Activated naive CD8-positive, alpha-beta T cell (primary cell): ENCODE results near the gene LPAR1.

Experiments used
- H3K27ac Mint-ChIP-seq: one replicate; pipeline ENCODE4 v1.8.0; 2021; ENCODE audit warnings: mixed read lengths
- H3K27me3 Mint-ChIP-seq: one replicate; pipeline ENCODE4 v1.8.0; 2021; ENCODE audit warnings: mixed read lengths
- H3K36me3 Mint-ChIP-seq: one replicate; pipeline ENCODE4 v1.8.0; 2021; ENCODE audit warnings: mixed read lengths
- H3K4me1 Mint-ChIP-seq: one replicate; pipeline ENCODE4 v1.8.0; 2021; ENCODE audit warnings: low read depth, mixed read lengths
- H3K4me3 Mint-ChIP-seq: one replicate; pipeline ENCODE4 v1.8.0; 2021; ENCODE audit warnings: mild to moderate bottlenecking, mixed read lengths
- H3K9me3 Mint-ChIP-seq: one replicate; pipeline ENCODE4 v1.8.0; 2021; ENCODE audit warnings: low read depth, mixed read lengths

Gene LPAR1

GRCh38 chr9:110938242-110938641 is 100.0 kb downstream of the LPAR1 start:
- no peak overlapping the region for H3K4me3 Mint-ChIP-seq
- H3K4me1 Mint-ChIP-seq: no peaks in the 10 kb centered on the region
- no peaks in the 10 kb centered on the region for H3K9me3 Mint-ChIP-seq
- no peaks in the 10 kb centered on the region for H3K27me3 Mint-ChIP-seq
- no peak overlapping the region for H3K27ac Mint-ChIP-seq
- no peaks in the 10 kb centered on the region for H3K36me3 Mint-ChIP-seq

DNA sequence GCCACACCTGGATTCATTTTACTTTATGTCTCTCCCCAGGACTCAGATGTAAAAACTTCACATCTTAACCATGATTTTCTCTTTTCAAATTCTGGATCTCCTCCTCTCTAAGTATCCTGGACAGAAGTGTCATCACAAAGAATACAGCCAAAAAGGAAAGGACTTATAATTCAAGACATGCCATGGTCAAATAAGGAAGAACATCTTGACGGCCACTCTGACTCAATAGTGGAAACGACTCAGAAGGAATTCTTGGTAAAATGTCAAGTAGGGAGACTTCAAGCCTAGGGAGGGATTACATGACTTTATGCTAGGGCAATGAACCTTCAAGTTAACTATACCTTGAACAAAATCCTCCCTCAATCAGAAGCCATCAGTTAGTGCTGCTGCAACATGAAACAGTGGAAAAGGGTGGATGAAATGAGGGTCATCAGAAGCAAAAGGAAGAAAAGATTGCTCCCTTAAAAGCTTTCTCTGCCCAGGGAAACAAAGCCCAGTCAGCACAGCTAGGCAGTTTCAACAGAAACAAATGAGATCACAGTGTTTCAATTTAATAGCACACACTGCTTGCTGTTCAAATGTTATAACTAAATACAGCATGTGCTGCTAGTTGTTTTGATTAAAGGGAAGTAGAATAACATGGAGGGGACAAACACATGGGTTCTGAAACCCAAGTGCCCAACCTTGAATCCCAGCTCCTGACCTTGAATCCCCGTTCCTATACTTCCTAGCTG is 101.4 kb downstream of the LPAR1 start:
- no peaks in the 10 kb centered on the region for H3K9me3 Mint-ChIP-seq
- H3K4me3 Mint-ChIP-seq: no peak overlapping the region
- no peaks in the 10 kb centered on the region for H3K36me3 Mint-ChIP-seq
- no peaks in the 10 kb centered on the region for H3K4me1 Mint-ChIP-seq
- no peaks in the 10 kb centered on the region for H3K27me3 Mint-ChIP-seq
- H3K27ac Mint-ChIP-seq: no peak overlapping the region

- no peaks in the 10 kb centered on the region for H3K27me3 Mint-ChIP-seq
- no peaks in the 10 kb centered on the region for H3K4me1 Mint-ChIP-seq
- no peak overlapping the region for H3K27ac Mint-ChIP-seq
- no peak overlapping the region for H3K4me3 Mint-ChIP-seq
- H3K36me3 Mint-ChIP-seq: no peaks in the 10 kb centered on the region
- H3K9me3 Mint-ChIP-seq: no peaks in the 10 kb centered on the region
Measured at GRCh38 chr9:110936237-110936636, 102.0 kb downstream of the LPAR1 start.

- no peaks in the 10 kb centered on the region for H3K4me1 Mint-ChIP-seq
- H3K9me3 Mint-ChIP-seq: no peaks in the 10 kb centered on the region
Measured at GRCh38 chr9:110935829-110936228, 102.4 kb downstream of the LPAR1 start.

GRCh38 chr9:110933350-110934001 is 104.8 kb downstream of the LPAR1 start:
- H3K9me3 Mint-ChIP-seq: no peaks in the 10 kb centered on the region
- no peak overlapping the region for H3K27ac Mint-ChIP-seq
- H3K36me3 Mint-ChIP-seq: no peaks in the 10 kb centered on the region
- no peak overlapping the region for H3K4me3 Mint-ChIP-seq
- H3K4me1 Mint-ChIP-seq: no peaks in the 10 kb centered on the region
- H3K27me3 Mint-ChIP-seq: no peaks in the 10 kb centered on the region

More at GRCh38 chr9:110935829-110936228, 102.4 kb downstream of the LPAR1 start:
- Mint-ChIP-seq H3K4me3 (no peak overlapping the region), H3K27me3 (no peaks in the 10 kb centered on the region), H3K27ac (no peak overlapping the region), H3K36me3 (no peaks in the 10 kb centered on the region)

- H3K27me3 Mint-ChIP-seq: no peaks in the 10 kb centered on the region
- H3K4me1 Mint-ChIP-seq: no peaks in the 10 kb centered on the region
- no peaks in the 10 kb centered on the region for H3K9me3 Mint-ChIP-seq
- H3K4me3 Mint-ChIP-seq: no peak overlapping the region
- no peak overlapping the region for H3K27ac Mint-ChIP-seq
- H3K36me3 Mint-ChIP-seq: no peaks in the 10 kb centered on the region
Measured at GRCh38 chr9:110932863-110933262, 105.4 kb downstream of the LPAR1 start.

- Mint-ChIP-seq H3K4me3 (no peak overlapping the region), H3K9me3 (no peaks in the 10 kb centered on the region), H3K36me3 (no peaks in the 10 kb centered on the region), H3K27ac (no peak overlapping the region), H3K4me1 (no peaks in the 10 kb centered on the region), H3K27me3 (no peaks in the 10 kb centered on the region)
Measured at GRCh38 chr9:110928599-110928998, 109.7 kb downstream of the LPAR1 start.

DNA sequence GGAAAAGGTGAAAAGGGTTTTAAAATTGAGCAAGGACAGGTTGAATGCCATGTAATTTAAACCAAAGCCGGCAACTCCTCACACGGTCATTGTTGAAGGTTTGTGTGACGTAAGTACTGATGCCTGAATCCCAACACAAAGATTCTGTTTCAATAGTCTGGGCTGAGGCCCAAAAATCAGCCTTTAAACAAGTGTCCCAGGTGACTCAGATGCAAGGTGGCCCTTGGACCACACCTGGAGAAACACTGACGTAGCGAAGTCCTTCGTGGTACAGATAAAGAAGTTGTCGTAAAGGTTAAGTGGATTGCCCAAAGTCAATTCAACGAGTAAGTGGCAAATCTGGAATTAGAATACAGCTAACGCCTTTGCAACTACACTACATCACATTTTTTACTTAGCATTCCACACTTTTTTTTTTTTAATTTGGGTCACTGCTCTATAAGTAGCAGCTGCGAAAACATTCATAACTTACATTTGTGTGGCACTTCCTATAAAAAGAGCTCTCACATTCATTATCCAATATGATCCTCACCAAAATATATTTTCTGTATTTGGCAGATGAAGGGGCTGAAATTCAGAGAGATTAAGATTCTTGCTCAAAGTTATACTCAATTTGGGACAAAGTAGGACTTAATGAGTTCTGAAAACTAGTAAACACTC is 111.3 kb downstream of the LPAR1 start:
- H3K9me3 Mint-ChIP-seq: no peaks in the 10 kb centered on the region
- no peaks in the 10 kb centered on the region for H3K4me1 Mint-ChIP-seq
- no peak overlapping the region for H3K27ac Mint-ChIP-seq
- no peaks in the 10 kb centered on the region for H3K36me3 Mint-ChIP-seq
- H3K27me3 Mint-ChIP-seq: no peaks in the 10 kb centered on the region
- no peak overlapping the region for H3K4me3 Mint-ChIP-seq

DNA sequence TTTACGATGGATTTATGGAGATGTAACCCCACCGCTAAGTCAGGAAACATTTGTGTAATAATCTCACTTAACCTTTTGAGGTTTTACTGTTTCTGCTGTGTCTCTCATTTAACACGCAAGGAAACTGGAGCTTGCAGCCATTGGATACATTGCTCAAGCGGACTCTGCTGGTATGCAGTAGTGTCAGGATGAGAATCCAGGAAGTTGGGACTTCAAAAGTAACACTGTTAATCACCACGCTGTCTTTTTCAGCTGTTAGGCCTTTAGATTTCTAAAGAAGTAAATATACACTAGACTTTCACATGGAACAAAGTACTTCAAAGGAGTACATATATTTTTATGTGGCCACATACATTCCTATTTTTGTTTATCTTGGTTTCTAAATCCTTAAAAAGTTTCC is 114.7 kb downstream of the LPAR1 start:
- no peaks in the 10 kb centered on the region for H3K27me3 Mint-ChIP-seq
- H3K27ac Mint-ChIP-seq: no peak overlapping the region
- H3K36me3 Mint-ChIP-seq: no peaks in the 10 kb centered on the region
- H3K4me1 Mint-ChIP-seq: no peaks in the 10 kb centered on the region
- no peaks in the 10 kb centered on the region for H3K9me3 Mint-ChIP-seq
- no peak overlapping the region for H3K4me3 Mint-ChIP-seq

DNA sequence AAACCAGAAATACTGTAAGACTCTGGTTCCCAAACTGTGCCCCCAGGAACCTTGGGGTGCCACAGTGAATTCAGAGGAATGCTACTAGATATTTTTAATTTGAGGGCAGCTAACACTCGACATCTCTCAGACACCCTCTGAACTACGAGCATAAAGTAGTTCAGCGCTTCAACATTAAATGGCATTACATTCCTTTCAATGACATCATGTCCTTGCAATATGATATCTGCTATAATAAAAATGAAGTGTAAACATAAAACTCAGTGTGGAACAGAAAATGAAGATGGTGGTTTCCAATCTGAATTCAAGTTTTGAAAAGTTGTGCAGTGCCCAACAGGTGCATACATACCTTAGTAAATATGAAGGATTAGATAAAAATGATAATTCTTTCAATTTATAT is 116.1 kb downstream of the LPAR1 start:
- no peaks in the 10 kb centered on the region for H3K4me1 Mint-ChIP-seq
- no peak overlapping the region for H3K27ac Mint-ChIP-seq
- no peak overlapping the region for H3K4me3 Mint-ChIP-seq
- H3K27me3 Mint-ChIP-seq: no peaks in the 10 kb centered on the region
- H3K36me3 Mint-ChIP-seq: no peaks in the 10 kb centered on the region
- H3K9me3 Mint-ChIP-seq: no peaks in the 10 kb centered on the region

DNA sequence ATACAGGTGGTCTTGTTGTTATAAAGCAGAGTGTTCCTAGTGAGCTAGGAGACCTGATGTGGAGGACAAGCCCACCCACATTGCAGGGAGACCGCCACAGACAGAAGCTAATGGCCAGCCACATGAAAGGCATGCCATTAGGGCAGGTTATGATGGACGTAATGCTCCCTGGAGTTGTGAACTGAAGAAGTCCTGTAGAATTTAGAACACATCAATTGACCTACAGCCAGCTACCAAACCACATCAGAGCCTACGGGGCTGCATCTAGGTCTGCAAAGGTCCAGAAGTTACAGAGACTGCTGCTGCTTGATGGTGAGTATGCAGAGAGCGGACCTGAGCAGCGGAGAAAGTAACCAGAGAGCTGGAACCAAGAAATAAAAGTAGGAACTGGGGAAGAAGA is 116.6 kb downstream of the LPAR1 start:
- H3K4me3 Mint-ChIP-seq: no peak overlapping the region
- H3K4me1 Mint-ChIP-seq: no peaks in the 10 kb centered on the region
- H3K27ac Mint-ChIP-seq: no peak overlapping the region
- H3K9me3 Mint-ChIP-seq: no peaks in the 10 kb centered on the region
- H3K27me3 Mint-ChIP-seq: no peaks in the 10 kb centered on the region
- H3K36me3 Mint-ChIP-seq: no peaks in the 10 kb centered on the region

- H3K27ac Mint-ChIP-seq: no peak overlapping the region
- H3K36me3 Mint-ChIP-seq: no peaks in the 10 kb centered on the region
- no peak overlapping the region for H3K4me3 Mint-ChIP-seq
- H3K27me3 Mint-ChIP-seq: no peaks in the 10 kb centered on the region
- H3K9me3 Mint-ChIP-seq: peaks cover 2% of the 10 kb centered on the region
- no peaks in the 10 kb centered on the region for H3K4me1 Mint-ChIP-seq
Measured at GRCh38 chr9:110919609-110920008, 118.7 kb downstream of the LPAR1 start.

- no peaks in the 10 kb centered on the region for H3K27me3 Mint-ChIP-seq
- no peaks in the 10 kb centered on the region for H3K4me1 Mint-ChIP-seq
- H3K27ac Mint-ChIP-seq: no peak overlapping the region
- no peak overlapping the region for H3K4me3 Mint-ChIP-seq
- peaks cover 2% of the 10 kb centered on the region for H3K9me3 Mint-ChIP-seq
- H3K36me3 Mint-ChIP-seq: no peaks in the 10 kb centered on the region
Measured at GRCh38 chr9:110919050-110919435, 119.2 kb downstream of the LPAR1 start.

- Mint-ChIP-seq H3K36me3 (no peaks in the 10 kb centered on the region), H3K9me3 (peaks cover 4% of the 10 kb centered on the region), H3K27ac (no peak overlapping the region), H3K4me3 (no peak overlapping the region), H3K4me1 (no peaks in the 10 kb centered on the region), H3K27me3 (no peaks in the 10 kb centered on the region)
Measured at GRCh38 chr9:110918316-110919049, 119.8 kb downstream of the LPAR1 start.

DNA sequence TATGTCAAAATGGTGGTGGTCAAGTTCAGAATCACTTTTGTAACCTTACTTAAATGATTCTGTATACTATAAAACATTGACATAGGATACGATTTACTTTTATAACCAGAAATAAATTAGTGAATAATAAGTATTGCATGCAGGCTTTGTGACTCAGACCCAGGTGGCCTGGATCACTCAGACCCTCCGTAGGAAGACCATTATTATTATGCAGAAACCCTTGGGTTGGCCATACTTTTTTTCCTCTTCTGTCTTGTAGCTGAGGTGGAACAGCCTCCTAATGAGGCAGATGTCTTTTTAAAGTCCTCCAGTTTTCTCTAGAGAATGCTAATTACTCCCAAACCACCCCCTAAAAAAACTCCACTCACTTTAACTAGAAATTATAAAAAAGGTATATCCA is 121.9 kb downstream of the LPAR1 start:
- Mint-ChIP-seq H3K4me3 (no peak overlapping the region), H3K9me3 (peaks cover 6% of the 10 kb centered on the region)

More for the DNA sequence above, 121.9 kb downstream of the LPAR1 start:
- Mint-ChIP-seq H3K36me3 (no peaks in the 10 kb centered on the region), H3K27ac (no peak overlapping the region), H3K27me3 (no peaks in the 10 kb centered on the region), H3K4me1 (no peaks in the 10 kb centered on the region)
